ENCODE data around the gene SLC16A11.
"Not testable (repeated sequence)": the region's sequence is repeated elsewhere in the genome, so short reads cannot be mapped to it uniquely, and the experiment has no call there.

SLC16A11 gene

DNA sequence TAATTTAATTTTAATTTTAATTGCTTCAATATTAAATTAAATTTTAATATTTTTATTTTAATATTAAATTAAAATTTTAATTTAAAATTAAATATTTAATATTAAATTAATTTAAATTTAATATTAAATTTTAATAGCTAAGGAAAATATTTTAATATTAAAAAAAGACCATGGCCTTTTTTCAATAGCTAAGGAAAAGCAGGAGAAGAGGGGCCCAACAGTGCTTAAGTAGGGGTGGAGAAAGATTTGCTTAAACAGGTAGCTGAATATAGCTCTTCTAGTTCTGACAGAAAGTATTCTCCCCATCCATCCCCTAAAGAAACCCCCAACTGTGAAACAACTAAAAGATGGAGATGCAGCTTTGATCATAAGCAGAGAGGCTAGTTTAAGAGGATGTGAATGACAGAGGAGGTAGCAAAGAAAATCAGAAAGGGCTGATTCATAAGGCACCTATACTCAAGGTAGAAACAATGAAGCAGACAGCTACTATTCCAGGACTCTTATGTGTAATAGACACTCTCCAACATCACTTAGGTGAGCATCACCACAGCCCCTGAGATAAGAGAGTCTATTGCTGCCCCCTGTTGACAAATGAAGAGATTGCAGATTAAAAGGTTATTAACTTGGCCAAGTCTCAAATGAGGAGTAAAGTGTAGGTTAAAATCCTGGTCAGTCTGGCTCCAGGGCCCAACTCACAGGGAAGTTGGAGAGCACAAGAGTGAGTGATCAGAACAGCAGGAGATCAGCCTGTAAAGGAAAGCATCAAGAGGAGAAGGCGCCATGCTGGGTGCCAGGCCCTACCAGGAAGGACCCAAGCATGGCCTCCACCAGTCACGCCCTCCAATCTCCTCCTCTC lies 39.3 kb downstream of the SLC16A11 start:
- peak in 4 of 14 donors; percentile 8 to 19 (median 14) for DNase-seq

DNA sequence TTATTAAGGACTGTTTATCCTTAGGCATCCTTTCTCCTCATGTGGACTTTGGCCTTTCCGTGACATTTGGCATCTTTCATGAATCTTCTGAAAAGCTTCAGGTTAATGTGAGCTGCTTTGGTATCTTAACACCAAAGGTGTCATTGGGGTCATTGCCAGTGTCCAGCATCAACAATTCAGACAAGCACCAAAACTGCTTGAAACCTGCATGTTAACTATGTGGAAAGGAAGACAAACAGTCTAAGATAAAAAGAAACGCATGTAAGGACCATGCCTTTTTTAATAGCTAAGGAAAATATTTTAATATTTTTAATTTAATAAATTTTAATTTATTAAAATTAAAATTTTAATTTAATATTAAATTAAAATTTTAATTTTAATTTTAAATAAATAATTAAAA lies 40.1 kb downstream of the SLC16A11 start:
- no peak for DNase-seq

DNA sequence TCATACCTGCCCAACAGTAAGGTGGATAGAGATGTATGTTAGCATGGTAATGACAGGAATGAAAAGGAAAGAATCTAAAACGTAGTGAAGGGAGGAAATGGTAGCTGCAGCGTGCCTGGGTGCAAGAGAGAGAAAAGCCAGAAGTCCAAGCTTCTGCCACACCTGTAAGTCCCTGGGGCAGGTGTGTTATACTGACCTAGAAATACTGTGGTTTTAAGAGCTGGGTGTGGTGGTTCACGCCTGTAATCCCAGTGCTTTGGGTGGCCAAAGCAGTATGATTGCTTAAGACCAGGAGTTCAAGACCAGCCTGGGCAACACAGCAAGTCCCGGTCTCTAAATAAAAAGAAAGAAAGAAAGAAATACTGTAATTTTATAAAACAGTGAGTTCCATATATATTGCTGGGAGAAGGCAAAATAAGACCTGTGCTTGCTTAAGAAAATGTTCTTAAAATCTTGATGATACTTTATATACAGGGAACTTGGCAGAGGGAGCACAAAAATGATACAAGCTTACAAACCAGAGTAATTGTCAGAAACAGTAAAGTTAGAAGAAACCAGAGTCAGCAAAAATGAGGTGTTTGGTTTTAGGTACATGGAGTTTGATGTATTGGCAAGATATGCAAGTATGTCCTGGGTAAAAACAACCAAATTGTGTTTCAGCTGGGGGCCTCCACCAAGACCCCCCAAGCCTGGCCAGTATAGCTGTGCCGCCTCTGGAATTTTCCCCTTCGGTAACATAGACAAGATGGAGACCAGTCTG lies 41.4 kb downstream of the SLC16A11 start:
- DNase-seq, result no peak

DNA sequence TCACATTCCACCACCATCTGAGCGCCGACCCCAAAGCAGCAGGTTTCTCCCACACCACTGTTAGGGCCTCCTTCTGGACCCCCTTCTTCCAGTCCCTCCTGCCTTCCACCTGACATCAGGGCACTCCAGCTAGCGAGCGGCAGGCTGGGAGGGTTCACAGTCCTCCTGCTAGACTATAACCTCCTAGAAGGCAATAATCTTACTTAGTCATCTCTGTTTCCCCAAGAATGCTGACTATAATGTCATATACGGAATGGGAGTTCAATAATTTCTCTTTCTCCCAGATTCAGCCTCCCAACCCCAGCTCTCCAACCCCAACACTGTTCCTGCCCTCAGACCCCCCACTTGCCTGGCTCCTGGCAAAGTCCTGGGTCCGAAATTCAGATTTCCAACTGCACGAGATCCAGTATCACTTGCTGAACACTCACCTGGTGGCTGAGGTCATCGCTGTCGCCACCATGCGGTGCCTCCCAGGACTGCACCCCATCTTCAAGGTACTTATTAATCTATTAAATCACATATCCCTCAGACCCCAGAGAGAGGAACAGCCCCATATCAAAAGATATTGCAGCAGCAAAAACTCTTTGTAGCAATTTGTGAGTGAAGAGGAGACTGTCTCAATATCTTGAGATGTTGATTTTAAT lies 42.5 kb downstream of the SLC16A11 start:
- no peak for DNase-seq

DNA sequence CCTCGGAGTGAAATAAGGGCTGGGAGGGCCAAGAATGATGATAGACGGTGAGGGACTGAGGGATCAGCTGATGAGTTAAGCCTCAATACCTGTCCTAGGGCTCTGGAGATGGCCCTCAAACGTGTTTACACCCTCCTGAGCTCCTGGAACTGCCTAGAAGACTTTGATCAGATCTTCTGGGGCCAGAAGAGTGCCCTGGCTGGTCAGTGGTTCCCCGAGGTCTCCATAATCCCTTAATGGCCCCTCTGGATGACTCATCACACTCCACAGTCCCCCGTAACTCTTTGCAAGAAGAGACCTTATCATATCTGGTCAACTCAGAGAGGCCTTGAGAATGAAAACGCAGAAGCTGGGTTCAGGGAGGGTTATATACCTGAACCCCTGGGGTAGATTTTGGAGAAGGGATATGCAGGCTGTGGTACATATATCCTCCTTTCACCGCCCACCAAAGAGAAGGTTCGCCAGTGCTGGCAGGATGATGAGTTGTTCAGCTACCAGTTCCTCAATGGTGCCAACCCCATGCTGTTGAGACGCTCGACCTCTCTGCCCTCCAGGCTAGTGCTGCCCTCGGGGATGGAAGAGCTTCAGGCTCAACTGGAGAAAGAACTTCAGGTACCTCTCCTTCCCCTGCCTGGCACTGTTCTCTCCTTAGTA lies 44.9 kb downstream of the SLC16A11 start:
- DNase-seq, result no peak

DNA sequence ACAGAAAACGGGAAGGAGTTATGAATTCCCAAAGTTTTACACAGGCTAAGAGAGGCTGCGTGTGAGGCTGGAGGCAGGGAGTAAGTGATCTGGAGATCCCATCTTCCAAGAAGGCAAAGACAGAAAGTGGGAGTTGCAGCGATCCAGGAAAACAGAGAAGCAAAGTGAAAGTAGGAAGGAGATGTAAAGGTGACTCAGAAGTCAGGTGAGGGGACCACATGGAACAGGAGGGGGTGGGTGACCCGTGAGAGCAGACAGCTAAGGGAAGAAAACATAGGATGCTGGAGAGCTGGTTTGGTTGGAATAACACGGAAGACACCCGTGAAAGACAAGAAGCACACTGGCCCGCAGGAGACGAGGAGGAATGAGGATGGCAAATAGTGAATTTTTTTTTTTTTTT lies 46.7 kb downstream of the SLC16A11 start:
- DNase-seq, result no peak

DNA sequence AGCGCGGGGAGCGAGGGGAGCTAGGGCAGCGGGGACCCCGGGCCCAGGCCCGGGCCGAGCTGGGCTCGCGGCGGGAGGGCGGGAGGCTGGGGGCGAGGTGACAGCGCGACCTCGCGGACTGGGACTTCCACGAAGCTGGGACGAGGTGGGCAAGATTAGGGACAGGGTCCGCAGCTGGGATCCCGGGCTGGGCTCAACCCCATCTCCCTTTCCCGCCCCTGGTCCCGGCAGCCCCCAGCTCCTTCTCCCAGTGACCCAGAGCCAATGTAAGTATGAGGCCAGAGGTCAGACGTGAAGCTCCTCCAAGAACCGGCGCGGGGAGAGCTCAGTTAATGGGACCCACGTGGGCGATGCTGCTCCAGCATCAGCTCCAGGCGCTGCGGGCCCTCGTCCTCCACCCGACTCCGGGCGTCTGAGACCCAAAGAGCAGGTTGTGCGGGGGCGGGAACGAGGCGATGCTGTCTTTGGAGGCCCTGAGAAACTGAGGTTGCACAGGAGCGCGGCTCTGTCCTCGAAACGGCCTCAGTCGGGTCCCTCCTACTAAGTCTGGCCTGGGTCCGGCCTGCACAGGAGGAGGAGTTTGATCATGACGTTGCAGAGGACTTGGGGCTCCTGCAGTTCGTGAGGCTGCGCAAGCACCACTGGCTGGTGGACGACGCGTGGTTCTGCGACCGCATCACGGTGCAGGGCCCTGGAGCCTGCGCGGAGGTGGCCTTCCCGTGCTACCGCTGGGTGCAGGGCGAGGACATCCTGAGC lies 47.5 kb downstream of the SLC16A11 start:
- no peak for DNase-seq

DNA sequence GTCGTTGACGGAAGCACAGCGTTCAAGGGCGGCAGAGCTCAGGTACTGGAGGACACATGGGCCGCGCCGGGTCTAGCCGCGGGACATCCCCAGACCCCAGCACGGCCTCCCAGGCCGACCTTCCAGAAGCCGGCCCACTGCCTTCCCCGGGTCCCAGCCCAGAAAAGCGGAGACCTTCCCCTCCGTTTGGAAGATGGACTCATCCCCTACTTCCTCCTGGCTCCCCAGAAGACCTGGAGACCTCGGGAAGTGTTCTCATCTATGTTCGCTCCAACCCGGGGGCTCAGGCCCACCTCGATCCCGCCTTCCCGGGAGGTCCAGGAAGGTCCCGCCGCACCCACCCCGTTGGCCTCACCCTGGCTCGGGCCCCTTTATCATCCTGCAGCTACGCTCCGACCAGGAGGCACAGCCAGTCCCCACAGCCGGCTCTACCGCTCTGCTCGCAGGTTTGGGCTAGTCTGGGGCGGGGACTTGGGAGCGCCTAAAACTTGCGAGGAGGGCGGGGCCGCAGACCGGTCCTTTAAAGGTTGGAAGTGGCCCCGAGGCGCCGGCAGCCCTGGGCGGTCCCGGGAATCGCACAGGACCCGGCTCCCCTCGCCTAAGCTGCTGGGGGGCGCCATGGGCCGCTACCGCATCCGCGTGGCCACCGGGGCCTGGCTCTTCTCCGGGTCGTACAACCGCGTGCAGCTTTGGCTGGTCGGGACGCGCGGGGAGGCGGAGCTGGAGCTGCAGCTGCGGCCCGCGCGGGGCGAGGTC lies 48.2 kb downstream of the SLC16A11 start, which contains the start of gene ALOX12:
Gene ALOX12 (plus strand): TSS at position 550 of the 756 bp plus-strand sequence. CDS start 69 bp downstream, at position 619.
- no peak for DNase-seq

DNA sequence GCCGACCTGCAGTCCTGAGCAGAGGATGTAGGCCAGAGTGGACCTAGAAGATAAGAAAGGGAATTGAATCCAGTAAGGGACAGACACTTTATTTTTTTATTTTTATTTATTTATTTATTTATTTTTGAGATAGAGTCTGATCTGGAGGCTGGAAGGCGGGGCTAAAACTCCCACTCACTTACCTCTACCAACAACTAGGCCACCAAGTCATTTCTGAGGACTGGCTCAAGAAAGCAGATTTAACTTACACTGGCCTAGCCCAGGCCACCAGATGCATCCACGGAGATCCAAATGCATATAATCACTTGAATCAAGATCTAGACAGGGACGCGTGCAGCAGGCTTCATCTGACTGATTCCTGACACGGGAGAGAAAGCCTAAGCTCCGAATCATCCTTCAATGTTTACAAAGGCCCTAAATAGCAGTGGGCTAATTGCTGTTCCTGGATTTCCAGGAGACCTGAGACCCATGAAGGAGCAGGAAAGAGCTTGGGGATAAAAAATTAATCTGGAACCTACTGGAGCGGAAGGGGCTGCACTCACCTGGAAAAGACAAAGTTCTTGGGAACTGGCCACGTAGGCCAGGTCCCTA lies 49.1 kb downstream of the SLC16A11 start:
- no peak for DNase-seq

DNA sequence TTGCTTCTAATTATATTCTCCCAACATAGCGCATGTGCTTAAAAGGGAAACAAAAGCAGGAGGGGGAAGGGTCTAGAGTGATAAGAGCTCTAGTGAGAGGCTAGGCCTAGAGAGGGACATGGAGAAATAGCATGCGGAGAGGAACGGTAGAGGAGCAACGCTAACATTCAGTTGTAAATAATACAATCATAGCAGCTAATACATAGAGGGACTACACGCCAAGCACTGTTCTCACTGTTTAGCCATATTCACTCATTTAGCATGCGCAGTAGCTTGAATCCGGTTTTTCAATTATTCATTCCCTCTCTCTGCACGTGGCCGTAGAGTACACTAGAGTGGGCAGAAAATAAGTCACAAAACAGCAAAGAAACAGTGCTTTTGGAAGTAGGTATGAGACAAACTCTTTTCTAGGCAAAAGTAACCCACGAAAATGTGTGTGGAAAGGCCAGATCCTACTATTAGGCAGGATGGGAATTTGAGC lies 49.7 kb downstream of the SLC16A11 start:
- no peak for DNase-seq

DNA sequence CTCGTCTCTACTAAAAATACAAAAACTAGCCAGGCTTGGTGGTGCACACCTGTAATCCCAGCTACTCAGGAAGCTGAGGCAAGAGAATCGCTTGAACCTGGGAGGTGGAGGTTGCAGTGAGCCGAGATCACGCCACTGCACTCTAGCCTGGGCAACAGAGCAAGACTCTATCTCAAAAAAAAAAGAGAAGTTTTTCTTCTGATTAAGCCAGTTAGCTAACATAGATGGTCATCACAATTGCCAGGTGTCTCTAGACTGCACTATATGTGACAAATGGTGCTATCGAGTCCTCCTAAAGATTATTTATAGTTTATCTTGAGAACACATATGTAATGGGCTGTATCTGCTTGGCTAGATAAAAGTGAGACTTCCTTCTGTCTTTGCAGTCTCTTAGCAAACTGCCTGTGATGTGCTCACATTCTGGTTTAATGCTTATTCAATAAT lies 50.3 kb downstream of the SLC16A11 start:
- DNase-seq, result not testable (repeated sequence)

All from C1 segment of cervical spinal cord (tissue), 14 donors.